Smooth muscle cell (in vitro differentiated cells): ENCODE data around the gene CNOT2. TPM values are rescaled to one million over a fixed set of nuclear protein-coding genes. Genes with fewer than 3 reads are reported as not detected.

Experiments
- DNase-seq: peaks from one replicate; lab custom pipeline; 2025; ENCODE audit not compliant: unreplicated experiment; lab: John Stamatoyannopoulos, UW
- H2AFZ ChIP-seq: fragments of 200-600 bp; sonication (generic); 2 replicates; pipeline ENCODE4 v1.6.0; 2016; ENCODE audit warnings: antibody characterized with exemption, low read depth, mild to moderate bottlenecking
- H3F3A ChIP-seq: fragments of 200-600 bp; sonication (generic); 2 replicates; pipeline ENCODE4 v1.6.0; 2017; ENCODE audit warnings: antibody characterized with exemption, low read depth
- H3K27ac ChIP-seq: fragments of 200-600 bp; sonication (generic); 2 replicates; pipeline ENCODE4 v1.5.1; 2016; ENCODE audit warnings: low read depth, mild to moderate bottlenecking
- H3K27me3 ChIP-seq: fragments of 200-600 bp; sonication (generic); 2 replicates; pipeline ENCODE4 v1.6.1; 2016; ENCODE audit warnings: low read depth, mild to moderate bottlenecking
- H3K36me3 ChIP-seq: fragments of 200-600 bp; sonication (generic); 2 replicates; pipeline ENCODE4 v1.5.1; 2016; ENCODE audit warnings: low read depth
- H3K4me1 ChIP-seq: fragments of 200-600 bp; sonication (generic); 2 replicates; pipeline ENCODE4 v1.5.1; 2016; ENCODE audit warnings: low read depth
- H3K4me2 ChIP-seq: fragments of 200-600 bp; sonication (generic); 2 replicates; pipeline ENCODE4 v1.6.0; 2016; ENCODE audit warnings: mild to moderate bottlenecking
- H3K4me3 ChIP-seq: fragments of 200-600 bp; sonication (generic); 2 replicates; pipeline ENCODE4 v1.5.1; 2016; ENCODE audit warnings: mild to moderate bottlenecking
- H3K79me2 ChIP-seq: fragments of 200-600 bp; sonication (generic); 2 replicates; pipeline ENCODE4 v1.6.0; 2016; ENCODE audit warnings: low read depth, mild to moderate bottlenecking
- H3K9ac ChIP-seq: fragments of 200-600 bp; sonication (generic); 2 replicates; pipeline ENCODE4 v1.6.0; 2016; ENCODE audit warnings: low read depth
- H3K9me3 ChIP-seq: fragments of 200-600 bp; sonication (generic); replicated peaks from 2 replicates; pipeline ENCODE4 v1.5.1; 2016; ENCODE audit warnings: low read depth
- H4K20me1 ChIP-seq: fragments of 200-600 bp; sonication (generic); 2 replicates; pipeline ENCODE4 v1.6.0; 2016; ENCODE audit warnings: low read depth
- CTCF ChIP-seq: fragments of 200-600 bp; sonication (generic); IDR thresholded peaks from 2 replicates; pipeline ENCODE4 v1.5.1; 2017; ENCODE audit warnings: borderline replicate concordance, mild to moderate bottlenecking, antibody characterized with exemption; ENCODE audit not compliant: insufficient read depth, poor library complexity, severe bottlenecking
- WGBS: methylation state at CpG from one replicate; pipeline ENCODE4 v1.1.7; 2016; ENCODE audit warnings: low lambda C conversion rate; 5-methylcytosine and 5-hydroxymethylcytosine counted together
- polyA plus RNA-seq: library from polyadenylated mRNA; unstranded; fragments of >200 nt; fragmentation: Nextera tagmentation; extraction: Ambion mirVana; gene quantifications from 2 replicates; pipeline ENCODE4 v1.2.1, GENCODE V29; 2016
- total RNA-seq: library from RNA; depleted of rRNA; stranded (reverse); fragments of >200 nt; gene quantifications from 2 replicates; pipeline ENCODE4 v1.2.3, GENCODE V29; 2014

The CNOT2 gene
- total and polyA plus RNA-seq, 2 experiments from 2014 or later: 94.5 to 172 TPM

GRCh38 chr12:70400124-70400523 is 156.9 kb downstream of the CNOT2 start:
- Histone ChIP-seq H3K9me3 (no peaks in the 10 kb centered on the region), H3K4me2 (no peak overlapping the region), H3K9ac (no peak overlapping the region), H3K4me1 (no peaks in the 10 kb centered on the region), H3K36me3 (no peaks in the 10 kb centered on the region), H3F3A (no peaks in the 10 kb centered on the region), H3K27ac (no peak overlapping the region), H3K4me3 (no peak overlapping the region), H2AFZ (no peak overlapping the region), H4K20me1 (no peaks in the 10 kb centered on the region), H3K79me2 (no peaks in the 10 kb centered on the region), H3K27me3 (no peaks in the 10 kb centered on the region)
- WGBS: 75% methylated on average over 3 of the region's 3 CpGs
- no peak for TF ChIP-seq CTCF
- no peak for DNase-seq

GRCh38 chr12:70402597-70402996 is 159.4 kb downstream of the CNOT2 start:
- Histone ChIP-seq H3F3A (no peaks in the 10 kb centered on the region), H3K4me3 (no peak overlapping the region), H3K36me3 (no peaks in the 10 kb centered on the region), H3K9ac (no peak overlapping the region), H3K4me1 (no peaks in the 10 kb centered on the region), H2AFZ (no peak overlapping the region), H3K4me2 (no peak overlapping the region), H3K27me3 (no peaks in the 10 kb centered on the region), H3K27ac (no peak overlapping the region), H3K9me3 (no peaks in the 10 kb centered on the region), H3K79me2 (no peaks in the 10 kb centered on the region), H4K20me1 (no peaks in the 10 kb centered on the region)
- 100% methylated on average over 1 of the region's 1 CpG for WGBS
- no peak for DNase-seq
- TF ChIP-seq CTCF: no peak

- H3K4me2 ChIP-seq: no peak overlapping the region
- no peaks in the 10 kb centered on the region for H4K20me1 ChIP-seq
- no peaks in the 10 kb centered on the region for H3K27me3 ChIP-seq
- H3K9ac ChIP-seq: no peak overlapping the region
- H3K27ac ChIP-seq: no peak overlapping the region
- no peaks in the 10 kb centered on the region for H3K36me3 ChIP-seq
- no peak for TF ChIP-seq CTCF
- no peak overlapping the region for H2AFZ ChIP-seq
- no peak overlapping the region for H3K4me3 ChIP-seq
- H3K4me1 ChIP-seq: no peaks in the 10 kb centered on the region
- H3K9me3 ChIP-seq: no peaks in the 10 kb centered on the region
- H3F3A ChIP-seq: no peaks in the 10 kb centered on the region
- no peaks in the 10 kb centered on the region for H3K79me2 ChIP-seq
- no peak for DNase-seq
These were observed 160.6 kb downstream of the CNOT2 start for GRCh38 chr12:70403826-70404225.

Other genes with a start within 250 kb of the CNOT2 start
- gene KCNMB4, start 122.9 kb downstream of the CNOT2 start, total RNA-seq: 8.5 and 22.0 TPM in 2 replicates
- 7.4 and 8.9 TPM in 2 replicates for gene KCNMB4, start 122.9 kb downstream of the CNOT2 start, polyA plus RNA-seq